Measurements from ENCODE around the gene PLEKHH3.
A peak's percentile ranks its signal among the peaks of the same experiment; 100 is the strongest.
"Not testable (repeated sequence)": the region's sequence is repeated elsewhere in the genome, so short reads cannot be mapped to it uniquely, and the experiment has no call there.

The PLEKHH3 gene

DNA sequence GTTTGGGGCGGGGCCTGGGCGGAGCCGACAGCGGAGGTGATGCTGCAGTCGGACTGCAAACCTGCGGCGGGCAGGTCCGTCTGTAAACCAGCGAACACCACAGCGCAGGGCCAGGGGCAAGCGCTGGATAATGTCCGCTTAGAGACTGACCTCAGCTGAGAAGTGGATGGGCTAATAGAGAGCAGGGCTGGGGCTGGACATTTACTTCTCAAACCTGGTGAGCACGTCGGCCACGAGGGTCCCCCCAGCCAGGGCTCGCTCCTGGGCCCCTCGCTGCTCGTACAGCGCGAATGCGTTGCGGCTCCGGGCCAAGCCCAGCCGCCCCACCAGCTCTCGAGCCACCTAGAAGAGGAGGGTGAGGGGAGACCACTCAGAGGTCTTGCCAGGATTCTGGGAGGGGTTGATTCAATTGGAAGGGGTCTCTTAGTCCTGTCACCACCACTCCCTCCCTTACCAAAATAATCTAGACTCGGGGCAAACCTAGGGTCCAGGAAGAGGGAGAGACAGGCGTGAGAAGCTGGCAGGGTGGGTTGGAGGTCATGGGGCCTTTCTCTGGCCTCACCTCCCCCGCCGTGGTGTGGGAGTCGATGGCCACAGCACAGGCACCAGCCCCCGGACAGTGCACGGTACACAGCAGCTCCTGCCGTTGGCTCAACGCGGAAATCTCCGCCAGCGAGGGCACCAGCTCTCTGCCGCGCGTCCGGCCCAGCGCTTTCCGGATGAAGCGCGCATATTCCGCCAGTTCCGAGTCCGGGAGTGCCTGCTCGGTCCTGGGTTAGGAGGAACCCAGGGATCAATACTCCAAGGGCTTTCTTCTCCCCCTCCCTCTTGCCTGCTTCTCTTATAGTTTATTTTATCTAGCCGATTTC lies 5.8 kb downstream of the PLEKHH3 start:
- DNase-seq, result peak in 1 of 2 donors; percentile 26

GRCh38 chr17:42669977-42670788 lies 6.6 kb downstream of the PLEKHH3 start:
- peak in 1 of 2 donors; percentile 22 for DNase-seq

GRCh38 chr17:42669705-42669976 lies 7.2 kb downstream of the PLEKHH3 start:
- no peak for DNase-seq

- DNase-seq, result peak in 1 of 2 donors; percentile 26
These were observed 9.5 kb downstream of the PLEKHH3 start for GRCh38 chr17:42667088-42667951.

GRCh38 chr17:42666126-42666525 lies 10.7 kb downstream of the PLEKHH3 start:
- DNase-seq, result not testable (repeated sequence)

DNA sequence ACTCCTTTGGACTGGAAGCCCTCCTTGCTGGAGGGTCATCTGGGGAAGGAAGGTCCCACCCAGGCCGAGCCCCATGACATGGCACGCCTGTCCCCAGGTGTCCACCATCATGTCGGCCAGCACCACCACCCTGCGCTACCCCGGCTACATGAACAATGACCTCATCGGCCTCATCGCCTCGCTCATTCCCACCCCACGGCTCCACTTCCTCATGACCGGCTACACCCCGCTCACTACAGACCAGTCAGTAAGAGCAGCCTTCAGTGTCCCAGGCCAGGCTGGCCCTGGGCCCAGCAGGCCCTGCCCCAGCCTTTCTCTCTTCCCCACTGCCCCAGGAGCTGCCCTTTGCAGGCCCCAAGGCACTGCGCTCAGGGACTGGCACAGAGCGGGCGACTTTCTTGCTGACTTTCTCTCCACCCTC lies 11.2 kb downstream of the PLEKHH3 start:
- DNase-seq, result no peak

DNA sequence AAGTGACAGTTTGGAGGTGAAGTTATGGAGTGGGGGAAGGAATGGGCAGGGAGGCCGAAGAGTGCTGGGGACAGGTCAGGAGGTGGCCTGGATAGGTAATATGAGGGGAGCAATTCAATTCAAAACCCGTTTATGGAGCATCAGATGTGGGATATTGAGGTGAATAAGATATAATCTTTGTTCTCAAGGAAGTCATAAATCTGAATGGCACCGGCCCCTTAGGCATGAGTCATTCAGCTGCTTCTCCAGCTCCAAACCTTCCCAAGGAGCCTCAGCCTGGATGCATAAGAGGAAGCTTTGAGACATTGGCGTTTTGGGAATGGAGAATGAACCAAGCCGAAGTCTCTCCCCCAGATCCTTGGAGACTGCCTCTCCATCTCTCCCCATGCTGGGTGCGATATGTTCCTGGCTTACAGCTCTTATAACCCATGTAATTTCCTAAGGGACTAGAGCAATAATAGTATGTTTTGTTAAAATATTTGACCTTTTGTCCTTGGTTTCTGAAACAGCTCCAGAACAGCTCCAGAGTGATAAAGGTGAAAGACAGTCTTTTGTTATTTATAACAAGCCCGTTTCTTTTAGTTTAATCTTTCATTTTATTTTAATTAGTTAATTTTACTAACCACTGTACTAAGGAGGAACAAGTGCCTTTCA lies 16.0 kb downstream of the PLEKHH3 start:
- no peak for DNase-seq

DNA sequence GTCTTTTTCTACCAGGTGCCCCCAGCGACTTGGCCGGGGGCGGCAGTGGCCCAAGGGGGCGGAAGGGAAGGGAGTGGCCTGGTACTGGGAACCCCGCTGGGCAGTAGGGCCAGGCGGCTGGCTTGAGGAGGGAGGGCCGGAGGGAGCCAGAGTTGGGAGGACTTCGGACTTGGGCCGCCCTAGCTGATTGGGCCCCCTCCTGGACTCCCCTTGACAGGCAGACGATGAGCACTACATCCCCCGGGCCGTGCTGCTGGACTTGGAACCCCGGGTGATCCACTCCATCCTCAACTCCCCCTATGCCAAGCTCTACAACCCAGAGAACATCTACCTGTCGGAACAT lies 16.9 kb downstream of the PLEKHH3 start:
- DNase-seq, result not testable (repeated sequence)

DNA sequence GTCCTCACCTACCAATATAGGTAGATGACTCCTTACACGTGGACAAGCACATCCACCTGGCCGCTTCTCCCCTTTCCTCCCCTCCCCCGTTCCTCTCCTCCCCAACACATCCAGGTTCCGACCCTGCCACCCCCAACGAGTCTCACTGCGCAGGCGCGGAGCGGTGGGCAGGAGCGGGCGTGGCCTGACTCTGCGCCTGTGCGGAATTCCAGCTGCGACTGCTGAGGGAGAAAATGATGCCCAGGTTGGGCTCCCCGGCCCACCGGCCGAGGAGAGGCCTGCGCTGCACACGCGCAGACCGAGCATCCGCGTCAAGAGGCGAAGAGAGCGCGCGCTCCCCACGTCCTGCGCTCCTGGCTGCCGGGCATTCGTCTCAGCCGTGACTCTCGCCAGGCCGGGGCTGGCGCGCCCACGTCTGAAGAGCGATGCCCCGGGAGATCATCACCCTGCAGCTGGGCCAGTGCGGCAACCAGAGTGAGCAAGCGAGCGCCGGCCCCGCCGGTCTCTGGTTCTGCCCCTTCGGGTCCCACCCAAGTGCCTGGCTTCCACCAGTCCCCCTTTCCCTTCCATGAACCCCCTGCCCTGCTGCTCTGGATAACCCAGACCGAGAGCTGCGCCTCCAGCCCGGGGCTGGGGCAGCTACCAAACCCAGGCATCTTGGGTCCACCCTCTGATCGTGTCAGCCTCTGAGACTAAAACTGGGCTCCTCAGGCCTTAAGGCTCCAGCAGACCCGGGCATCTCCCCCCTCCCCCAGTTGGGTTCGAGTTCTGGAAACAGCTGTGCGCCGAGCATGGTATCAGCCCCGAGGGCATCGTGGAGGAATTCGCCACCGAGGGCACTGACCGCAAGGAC lies 17.5 kb downstream of the PLEKHH3 start, which contains the start of gene TUBG2:
Gene TUBG2, plus strand, starts transcription at position 206 of the 853 bp plus-strand sequence. Its CDS starts 220 bp downstream, at position 426.
- DNase-seq, result peak; percentile 60 to 78

DNA sequence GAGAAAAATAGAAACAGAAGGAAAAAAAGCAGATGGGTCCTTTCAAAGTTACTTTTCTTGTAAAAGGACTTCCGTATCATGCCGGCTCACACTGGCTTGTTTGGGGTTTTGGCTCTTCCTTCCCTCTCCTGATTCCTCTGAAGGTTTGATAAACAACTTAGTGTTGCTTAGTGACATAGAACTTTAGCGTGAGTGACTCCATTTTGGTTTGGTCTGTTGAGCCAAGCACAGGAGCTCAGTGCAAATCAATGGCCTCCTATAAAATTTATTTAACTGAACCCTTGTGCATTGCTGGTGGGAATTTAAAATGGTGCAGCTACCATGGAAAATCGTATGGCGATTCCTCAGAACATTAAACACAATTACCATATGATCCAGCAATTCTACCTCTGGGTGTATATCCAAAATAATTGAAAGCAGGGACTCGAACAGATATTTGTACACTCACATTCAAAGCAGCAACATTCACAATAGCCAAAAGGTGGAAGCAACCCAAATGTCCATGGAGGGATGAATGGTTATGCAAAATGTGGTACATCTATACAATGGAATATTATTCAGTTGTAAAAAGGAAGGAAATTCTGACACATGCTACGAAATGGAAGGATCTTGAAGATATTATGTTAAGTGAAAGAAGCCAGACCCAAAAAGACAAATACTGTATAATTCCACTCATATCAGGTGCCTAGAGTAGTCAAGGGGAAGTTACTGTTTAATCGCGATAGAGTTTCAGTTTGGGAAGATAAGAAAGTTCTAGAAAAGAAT lies 18.8 kb downstream of the PLEKHH3 start:
- DNase-seq, result no peak

DNA sequence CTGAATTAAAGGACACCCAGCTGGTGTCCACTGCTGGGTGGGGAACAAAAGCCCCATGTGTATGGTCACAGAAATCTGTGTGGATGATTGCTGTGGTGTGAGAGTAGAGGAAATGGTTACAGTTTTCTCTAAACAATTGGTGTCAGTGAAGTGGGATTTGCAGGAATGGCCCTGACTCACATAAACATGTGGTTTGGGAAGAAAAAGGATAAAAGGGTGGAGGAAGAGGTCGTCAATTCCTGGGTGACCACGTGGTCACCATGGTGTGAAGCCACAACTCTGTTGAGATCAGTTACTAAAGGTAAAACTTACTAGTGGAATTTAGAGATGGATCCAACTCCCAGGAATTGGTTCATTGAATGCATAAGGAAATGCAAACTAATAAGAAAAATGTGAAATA lies 21.3 kb downstream of the PLEKHH3 start:
- no peak for DNase-seq

GRCh38 chr17:42653179-42654124 lies 23.3 kb downstream of the PLEKHH3 start:
- DNase-seq, result no peak

DNA sequence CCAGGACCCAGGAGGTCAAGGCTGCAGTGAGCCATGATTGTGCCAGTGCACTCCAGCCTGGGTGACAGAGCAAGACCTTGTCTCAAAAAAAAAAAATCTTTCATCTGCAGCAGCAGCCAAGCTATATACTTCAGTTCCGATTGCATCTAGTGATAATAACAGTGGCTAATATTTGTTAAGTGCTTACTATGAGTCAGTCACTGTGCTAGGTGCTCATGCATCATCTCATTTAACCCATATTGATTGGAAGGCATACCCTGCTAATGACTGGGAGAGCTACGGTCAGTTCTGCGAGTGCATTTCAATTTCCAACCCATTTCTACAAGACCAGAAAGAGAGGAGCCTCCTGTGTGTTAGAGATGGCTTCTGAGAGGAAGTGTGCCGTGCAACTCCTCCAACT lies 25.4 kb downstream of the PLEKHH3 start:
- no peak for DNase-seq

- DNase-seq, result no peak
These were observed 29.0 kb downstream of the PLEKHH3 start for GRCh38 chr17:42647778-42648177.

- no peak for DNase-seq
These were observed 34.5 kb downstream of the PLEKHH3 start for GRCh38 chr17:42642336-42642735.

GRCh38 chr17:42640121-42640520 lies 36.7 kb downstream of the PLEKHH3 start:
- no peak for DNase-seq

- no peak for DNase-seq
These were observed 37.2 kb downstream of the PLEKHH3 start for GRCh38 chr17:42639525-42640113.

DNA sequence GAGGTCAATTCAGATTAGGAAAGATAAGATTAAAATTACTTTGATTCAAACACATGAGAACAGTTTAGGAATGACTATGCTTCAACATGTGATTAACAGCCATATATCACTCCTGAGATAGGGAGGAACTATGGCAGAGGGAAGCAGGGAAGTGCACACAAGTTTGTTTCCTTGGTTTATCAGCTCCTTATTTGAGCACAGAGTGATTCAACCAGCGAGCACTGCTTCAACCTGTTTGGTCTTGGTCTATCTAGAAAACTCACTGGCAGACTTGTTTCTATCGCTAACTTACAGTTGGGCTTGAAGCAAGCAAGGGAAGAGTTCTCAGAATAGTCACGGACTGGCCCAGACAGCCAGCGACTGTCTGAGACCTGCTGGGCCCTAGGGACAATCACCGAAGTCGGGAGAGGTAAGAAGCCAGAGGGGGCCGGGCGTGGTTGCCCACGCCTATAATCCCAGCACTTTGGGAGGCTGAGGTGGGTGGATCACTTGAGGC lies 43.8 kb downstream of the PLEKHH3 start:
- no peak for DNase-seq
